ENCODE data around the gene PARD3B.

DNA sequence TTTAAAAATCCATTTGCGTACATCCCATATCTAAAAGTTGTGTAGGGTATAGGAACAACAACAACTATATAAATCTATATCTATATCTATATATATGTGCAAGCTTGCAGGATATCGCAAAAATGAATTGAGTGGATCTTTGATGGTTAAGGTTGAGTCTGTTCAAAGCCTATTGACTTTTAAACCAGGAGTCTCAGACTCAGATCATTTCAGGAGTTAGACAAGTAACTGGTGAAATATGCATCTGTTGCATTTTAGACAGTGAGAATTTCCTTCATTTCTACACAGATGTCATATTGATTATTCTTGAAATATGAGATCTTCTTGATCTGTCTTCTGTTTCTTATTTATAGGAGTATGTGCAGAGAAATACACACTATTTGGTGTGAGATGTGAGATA, 66.5 kb downstream of the PARD3B start:
- TF ChIP-seq, protein P1, sequence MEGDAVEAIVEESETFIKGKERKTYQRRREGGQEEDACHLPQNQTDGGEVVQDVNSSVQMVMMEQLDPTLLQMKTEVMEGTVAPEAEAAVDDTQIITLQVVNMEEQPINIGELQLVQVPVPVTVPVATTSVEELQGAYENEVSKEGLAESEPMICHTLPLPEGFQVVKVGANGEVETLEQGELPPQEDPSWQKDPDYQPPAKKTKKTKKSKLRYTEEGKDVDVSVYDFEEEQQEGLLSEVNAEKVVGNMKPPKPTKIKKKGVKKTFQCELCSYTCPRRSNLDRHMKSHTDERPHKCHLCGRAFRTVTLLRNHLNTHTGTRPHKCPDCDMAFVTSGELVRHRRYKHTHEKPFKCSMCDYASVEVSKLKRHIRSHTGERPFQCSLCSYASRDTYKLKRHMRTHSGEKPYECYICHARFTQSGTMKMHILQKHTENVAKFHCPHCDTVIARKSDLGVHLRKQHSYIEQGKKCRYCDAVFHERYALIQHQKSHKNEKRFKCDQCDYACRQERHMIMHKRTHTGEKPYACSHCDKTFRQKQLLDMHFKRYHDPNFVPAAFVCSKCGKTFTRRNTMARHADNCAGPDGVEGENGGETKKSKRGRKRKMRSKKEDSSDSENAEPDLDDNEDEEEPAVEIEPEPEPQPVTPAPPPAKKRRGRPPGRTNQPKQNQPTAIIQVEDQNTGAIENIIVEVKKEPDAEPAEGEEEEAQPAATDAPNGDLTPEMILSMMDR (IDR thresholded peaks at IDR 0.05; ENCODE audit: low read length), result no peak
- TF ChIP-seq EZH2phosphoT487 (IDR thresholded peaks at IDR 0.05; ENCODE audit: low read length), result no peak

Data from MM.1S (cell line).